ACC112 (cell line): ENCODE results near the gene FHL2.
"Not testable (repeated sequence)": the region's sequence is repeated elsewhere in the genome, so short reads cannot be mapped to it uniquely, and the experiment has no call there.

Source experiments
- H2AFZ ChIP-seq: fragments of 200-600 bp; sonication (generic); one replicate; pipeline ENCODE4 v1.6.0; 2017; ENCODE audit warnings: antibody characterized with exemption, low read length; ENCODE audit not compliant: unreplicated experiment
- H3K27ac ChIP-seq: fragments of 200-600 bp; sonication (generic); 2 replicates; pipeline ENCODE4 v1.5.1; 2014; ENCODE audit warnings: low read depth, mild to moderate bottlenecking, antibody characterized with exemption, low read length, moderate library complexity
- H3K27me3 ChIP-seq: fragments of 200-600 bp; sonication (generic); 2 replicates; pipeline ENCODE4 v1.6.1; 2014; ENCODE audit warnings: mild to moderate bottlenecking, antibody characterized with exemption, low read length, moderate library complexity, mixed read lengths; ENCODE audit not compliant: insufficient read depth
- H3K36me3 ChIP-seq: fragments of 200-600 bp; sonication (generic); 2 replicates; pipeline ENCODE4 v1.6.1; 2016; ENCODE audit warnings: mild to moderate bottlenecking, antibody characterized with exemption, low read length, moderate library complexity, mixed read lengths; ENCODE audit not compliant: insufficient read depth
- H3K4me1 ChIP-seq: fragments of 200-600 bp; sonication (generic); one replicate; pipeline ENCODE4 v1.6.1; 2016; ENCODE audit warnings: low read length, mixed read lengths; ENCODE audit not compliant: insufficient read depth, unreplicated experiment, control insufficient read depth
- H3K4me3 ChIP-seq: fragments of 200-600 bp; sonication (generic); 2 replicates; pipeline ENCODE4 v1.5.1; 2014; ENCODE audit warnings: mild to moderate bottlenecking, low read depth, low read length
- H3K79me2 ChIP-seq: fragments of 200-600 bp; sonication (generic); one replicate; pipeline ENCODE4 v1.6.0; 2016; ENCODE audit warnings: low read length; ENCODE audit not compliant: control insufficient read depth, unreplicated experiment, insufficient read depth

Gene FHL2

DNA sequence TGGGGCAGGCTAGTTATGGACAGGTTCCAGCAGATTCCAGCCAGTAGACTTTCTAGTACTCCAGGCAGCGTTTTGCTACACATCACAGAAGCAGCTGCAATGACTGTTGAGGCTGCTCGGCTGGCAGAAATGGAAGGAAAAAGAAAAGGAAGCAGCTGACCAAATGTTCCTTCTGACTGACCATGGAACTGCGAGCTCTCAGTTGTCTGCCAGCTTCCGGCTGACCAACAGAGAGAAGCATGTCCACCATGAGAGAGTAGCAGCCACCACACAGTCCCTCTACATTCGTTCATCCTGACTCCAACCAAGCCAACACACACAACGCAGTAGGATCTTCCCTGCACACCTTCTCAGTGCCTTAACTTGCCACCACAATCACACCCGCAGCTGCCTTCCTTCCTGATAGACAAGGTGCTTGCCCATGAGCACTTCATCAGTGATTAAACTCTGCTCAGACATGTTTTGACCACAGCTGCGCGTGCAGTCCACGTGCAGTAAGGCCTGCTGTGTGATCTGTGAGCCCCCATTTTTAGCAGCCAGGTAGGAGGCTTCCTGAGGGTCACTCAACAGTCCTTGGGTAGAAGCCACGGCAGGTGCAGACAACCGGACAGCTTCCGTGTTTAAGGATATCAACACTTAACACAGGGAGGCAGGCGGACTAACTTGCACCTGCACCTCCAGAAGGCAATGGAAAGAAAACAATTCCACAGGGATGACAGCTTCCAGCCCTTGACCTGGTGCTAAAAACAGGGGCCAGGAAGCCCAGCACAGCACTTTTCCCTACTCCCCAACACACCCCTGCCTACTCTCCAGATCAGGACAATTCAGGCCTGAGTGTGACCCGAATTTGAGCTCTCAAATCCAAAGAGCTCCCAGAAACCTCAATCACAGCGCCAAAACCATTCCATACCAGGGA, 70.3 kb downstream of the FHL2 start:
- peak overlapping the region; percentile 51 for H2AFZ ChIP-seq
- no peaks in the 10 kb centered on the region for H3K36me3 ChIP-seq
- H3K27me3 ChIP-seq: no peaks in the 10 kb centered on the region
- H3K4me1 ChIP-seq: peaks cover 32% of the 10 kb centered on the region
- H3K79me2 ChIP-seq: peaks cover 34% of the 10 kb centered on the region
- peak overlapping the region; percentile 86 for H3K4me3 ChIP-seq
- no peak overlapping the region for H3K27ac ChIP-seq

DNA sequence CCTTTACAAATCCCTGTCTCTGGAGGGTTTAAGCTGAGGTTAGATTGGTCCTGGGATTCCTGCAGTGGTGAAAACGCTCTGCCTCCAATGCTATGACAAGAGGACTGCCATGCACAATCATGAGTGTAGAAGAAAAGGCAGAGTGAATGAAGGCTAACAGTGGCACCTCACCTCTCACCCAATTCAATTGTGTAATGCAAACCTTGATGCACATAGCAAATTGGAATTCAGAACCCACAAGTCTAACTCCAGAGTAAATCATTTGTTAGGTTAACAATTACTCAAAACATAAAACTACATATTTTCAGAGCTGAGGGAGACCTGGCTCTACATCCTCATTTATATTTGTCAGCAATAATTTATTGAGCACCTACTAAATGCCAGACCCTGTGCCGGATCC, 71.2 kb downstream of the FHL2 start:
- no peak overlapping the region for H2AFZ ChIP-seq
- H3K79me2 ChIP-seq: peaks cover 38% of the 10 kb centered on the region
- no peaks in the 10 kb centered on the region for H3K36me3 ChIP-seq
- H3K4me3 ChIP-seq: no peak overlapping the region
- H3K27ac ChIP-seq: no peak overlapping the region
- H3K27me3 ChIP-seq: no peaks in the 10 kb centered on the region
- H3K4me1 ChIP-seq: peaks cover 37% of the 10 kb centered on the region

DNA sequence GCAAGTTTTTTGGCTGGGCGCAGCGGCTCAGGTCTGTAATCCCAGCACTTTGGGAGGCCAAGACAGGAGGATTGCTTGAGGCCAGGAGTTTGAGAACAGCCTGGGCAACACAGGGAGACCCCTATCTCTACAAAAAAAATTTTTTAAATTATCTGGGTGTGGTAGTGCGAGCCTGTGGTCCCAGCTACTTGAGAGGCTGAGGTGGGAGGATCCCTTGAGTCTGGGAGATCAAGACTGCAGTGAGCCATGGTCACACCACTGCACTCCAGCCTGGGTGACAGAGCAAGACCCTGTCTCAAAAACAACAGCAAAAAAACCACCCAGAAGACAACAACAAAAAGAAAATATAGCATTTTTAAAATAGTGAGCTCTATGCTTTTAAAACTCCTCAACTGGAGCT, 71.6 kb downstream of the FHL2 start:
- H3K4me3 ChIP-seq, H3K27me3 ChIP-seq, H3K27ac ChIP-seq, H3K36me3 ChIP-seq, H2AFZ ChIP-seq: not testable (repeated sequence)
- Histone ChIP-seq H3K79me2 (peaks cover 41% of the 10 kb centered on the region), H3K4me1 (peaks cover 39% of the 10 kb centered on the region)

DNA sequence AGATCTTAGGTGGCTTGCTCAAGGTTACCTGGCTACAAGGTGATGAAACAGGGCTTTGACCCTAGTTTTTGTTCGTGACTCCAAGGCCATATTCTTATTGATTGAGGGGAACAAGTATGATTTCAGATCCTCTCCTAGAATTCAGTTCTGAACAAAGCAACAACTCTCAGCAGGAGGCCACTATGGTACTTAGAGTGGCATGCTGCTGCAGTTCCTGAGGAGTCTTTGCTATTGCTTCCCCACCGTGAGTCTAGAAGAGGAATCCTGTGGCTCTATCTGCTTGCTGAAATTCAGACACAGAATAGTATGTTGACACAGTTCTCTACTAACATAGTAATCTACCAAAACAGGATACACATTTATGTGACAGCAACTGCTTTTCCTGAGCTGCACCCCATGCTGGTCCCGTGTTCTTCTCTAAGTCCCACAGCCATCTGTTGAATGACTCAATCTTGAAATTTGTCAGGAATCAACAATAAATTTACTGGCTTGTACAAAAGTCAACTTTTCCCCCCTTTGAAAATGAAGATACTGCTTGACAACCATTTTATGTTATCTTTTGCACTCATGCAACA, 73.4 kb downstream of the FHL2 start:
- H3K27me3 ChIP-seq: no peaks in the 10 kb centered on the region
- no peak overlapping the region for H2AFZ ChIP-seq
- peaks cover 47% of the 10 kb centered on the region for H3K79me2 ChIP-seq
- H3K36me3 ChIP-seq: no peaks in the 10 kb centered on the region
- no peak overlapping the region for H3K27ac ChIP-seq
- H3K4me1 ChIP-seq: peaks cover 35% of the 10 kb centered on the region
- no peak overlapping the region for H3K4me3 ChIP-seq

DNA sequence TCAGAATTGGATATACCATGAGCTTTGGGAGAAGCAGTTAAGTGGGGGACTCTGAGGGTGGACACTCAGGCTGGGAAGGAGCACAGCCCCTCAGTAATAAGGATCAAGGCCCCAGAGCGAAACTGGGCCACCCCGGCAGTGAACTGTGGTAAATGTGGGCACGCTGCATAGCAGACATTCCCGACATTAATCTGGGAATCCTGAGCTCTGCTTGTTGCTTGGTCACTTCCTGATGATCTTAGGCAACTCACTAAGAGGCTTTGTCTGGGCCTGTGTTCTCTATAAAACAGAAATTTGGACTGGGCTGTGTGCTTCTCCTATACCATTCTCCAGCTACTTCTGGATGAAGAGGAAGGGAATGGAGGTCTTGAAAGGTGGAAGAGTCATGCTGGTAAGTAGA, 74.1 kb downstream of the FHL2 start:
- no peak overlapping the region for H3K27ac ChIP-seq
- no peaks in the 10 kb centered on the region for H3K36me3 ChIP-seq

DNA sequence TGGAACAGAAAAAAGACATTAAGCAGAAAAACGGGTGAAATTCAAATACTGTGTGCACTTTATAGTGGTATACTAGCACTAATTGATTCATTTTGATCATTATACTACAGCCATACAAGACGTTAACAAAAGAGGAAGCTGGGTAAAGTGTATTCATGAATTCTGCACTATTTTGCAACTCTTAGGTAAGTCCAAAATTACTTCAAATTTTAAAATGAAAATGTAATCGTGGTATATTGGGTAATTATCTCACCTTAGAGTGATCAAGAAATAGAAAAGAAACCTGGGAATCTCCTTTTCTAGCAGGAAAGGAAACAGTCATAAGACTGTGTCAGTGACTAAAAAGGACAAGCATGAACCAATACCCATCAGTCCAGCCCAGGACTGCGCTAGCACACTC, 74.8 kb downstream of the FHL2 start:
- H3K27ac ChIP-seq: no peak overlapping the region
- peaks cover 30% of the 10 kb centered on the region for H3K4me1 ChIP-seq
- H3K27me3 ChIP-seq: no peaks in the 10 kb centered on the region
- H3K36me3 ChIP-seq: no peaks in the 10 kb centered on the region
- H3K4me3 ChIP-seq: no peak overlapping the region
- no peak overlapping the region for H2AFZ ChIP-seq
- peaks cover 46% of the 10 kb centered on the region for H3K79me2 ChIP-seq

More for the DNA sequence above, 74.1 kb downstream of the FHL2 start:
- Histone ChIP-seq H3K27me3 (no peaks in the 10 kb centered on the region), H3K4me3 (no peak overlapping the region), H3K79me2 (peaks cover 47% of the 10 kb centered on the region), H2AFZ (no peak overlapping the region), H3K4me1 (peaks cover 30% of the 10 kb centered on the region)

DNA sequence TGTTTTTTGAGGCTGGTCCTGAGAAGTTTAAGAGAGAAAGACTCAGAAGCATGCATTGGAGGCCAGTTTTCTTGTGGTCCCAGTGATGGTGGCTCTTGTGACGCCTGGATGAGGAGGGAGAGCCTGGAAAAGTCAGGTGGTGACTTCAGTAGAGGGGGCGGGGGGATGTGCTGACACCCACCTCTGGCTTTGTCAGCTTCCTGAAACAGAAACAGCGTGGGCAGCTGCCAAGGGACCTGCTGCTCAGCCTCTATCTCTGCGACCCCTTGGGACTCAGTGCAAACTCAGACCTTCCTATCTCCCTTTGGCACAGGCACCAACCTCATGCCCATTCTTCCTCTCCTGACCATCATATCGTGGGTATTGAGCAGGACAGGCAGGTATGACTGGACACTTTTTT, 75.7 kb downstream of the FHL2 start:
- H3K79me2 ChIP-seq: peaks cover 36% of the 10 kb centered on the region
- H3K4me1 ChIP-seq: peaks cover 22% of the 10 kb centered on the region
- no peak overlapping the region for H3K4me3 ChIP-seq
- H3K27me3 ChIP-seq: no peaks in the 10 kb centered on the region
- H2AFZ ChIP-seq: no peak overlapping the region
- no peak overlapping the region for H3K27ac ChIP-seq
- no peaks in the 10 kb centered on the region for H3K36me3 ChIP-seq

DNA sequence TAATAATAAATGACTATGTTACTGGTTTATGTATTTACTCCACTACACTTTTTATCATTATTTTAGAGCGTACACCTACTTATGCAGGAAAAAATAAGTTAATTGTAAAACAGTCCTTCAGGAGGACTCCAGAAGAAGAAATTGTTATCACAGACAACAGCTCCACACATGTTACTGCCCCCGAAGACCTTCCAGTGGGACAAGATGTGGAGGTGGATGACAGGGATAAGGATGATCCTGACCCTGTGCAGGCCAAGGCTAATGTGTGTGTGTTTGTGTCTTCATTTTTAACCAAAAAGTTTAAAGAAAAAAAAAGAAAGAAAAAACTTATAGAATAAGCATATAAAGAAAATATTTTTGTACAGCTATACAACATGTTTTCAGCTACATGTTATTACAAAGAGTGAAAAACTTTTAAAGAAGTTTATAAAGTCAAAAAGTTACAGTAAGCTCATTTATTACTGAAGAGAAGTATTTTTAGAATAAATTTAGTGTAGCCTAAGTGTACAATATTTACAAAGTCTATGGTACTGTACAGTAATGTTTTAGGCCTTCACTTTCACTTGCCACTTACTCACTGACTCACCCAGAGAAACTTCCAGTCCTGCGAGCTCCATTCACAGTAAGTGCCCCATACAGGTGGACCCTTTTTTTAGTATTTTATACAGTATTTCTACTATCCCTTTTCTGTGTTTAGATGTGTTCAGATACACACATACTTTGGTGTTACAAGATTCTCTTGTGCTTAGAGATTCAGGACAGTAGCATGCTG, 76.8 kb downstream of the FHL2 start:
- Histone ChIP-seq H3K4me3 (no peak overlapping the region), H3K4me1 (peaks cover 19% of the 10 kb centered on the region), H3K27ac (no peak overlapping the region), H3K36me3 (no peaks in the 10 kb centered on the region), H3K27me3 (no peaks in the 10 kb centered on the region), H3K79me2 (peaks cover 28% of the 10 kb centered on the region), H2AFZ (no peak overlapping the region)

DNA sequence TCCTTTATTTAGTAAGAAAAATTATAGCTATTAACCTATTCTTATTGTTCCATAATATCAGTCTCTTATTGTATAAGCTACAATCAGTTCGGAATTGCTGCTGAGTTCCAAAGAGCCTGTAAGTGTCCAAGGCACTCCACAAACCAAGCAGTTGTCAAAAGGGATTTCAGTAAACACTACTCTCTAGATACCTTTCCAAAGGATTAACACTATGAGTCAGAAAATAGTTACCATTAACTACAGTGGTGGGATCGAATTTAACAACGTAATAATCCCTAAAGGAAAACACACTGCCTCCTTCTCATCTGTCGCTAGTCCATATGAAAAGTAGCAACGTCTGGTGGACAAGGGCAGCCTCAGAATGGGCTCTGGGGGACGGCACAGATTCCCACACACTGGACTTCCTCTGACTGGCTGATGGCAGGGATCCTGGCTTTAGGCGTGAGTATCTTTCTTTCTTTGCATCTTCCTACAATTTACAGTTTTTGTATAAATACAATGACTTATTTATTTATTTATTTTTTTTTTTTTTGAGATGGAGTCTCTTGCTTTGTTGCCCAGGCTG, 78.1 kb downstream of the FHL2 start:
- H3K27ac ChIP-seq: no peak overlapping the region
- H2AFZ ChIP-seq: no peak overlapping the region
- peaks cover 27% of the 10 kb centered on the region for H3K79me2 ChIP-seq
- H3K4me1 ChIP-seq: peaks cover 19% of the 10 kb centered on the region
- H3K4me3 ChIP-seq: no peak overlapping the region
- H3K27me3 ChIP-seq: no peaks in the 10 kb centered on the region
- no peaks in the 10 kb centered on the region for H3K36me3 ChIP-seq

DNA sequence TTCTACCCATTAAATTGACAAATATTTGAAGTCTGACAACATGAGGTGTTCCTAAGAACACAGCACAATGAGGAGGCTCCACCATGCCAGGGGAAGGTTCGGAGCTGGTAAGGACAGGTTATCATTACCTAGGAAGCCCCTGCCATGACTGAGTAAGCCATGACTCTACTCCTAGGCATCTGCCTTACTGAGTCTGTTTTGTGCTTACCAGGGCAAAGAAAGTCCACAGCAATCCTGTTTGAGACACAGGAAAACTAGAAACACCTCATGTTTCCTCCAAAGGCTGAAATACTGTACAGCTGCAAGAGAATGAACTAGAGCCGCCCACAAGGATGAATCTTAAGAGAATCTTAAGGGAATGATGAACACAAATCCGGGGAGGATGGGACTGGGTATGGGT, 80.9 kb downstream of the FHL2 start:
- no peak overlapping the region for H3K27ac ChIP-seq
- H3K4me3 ChIP-seq: no peak overlapping the region
- no peaks in the 10 kb centered on the region for H3K27me3 ChIP-seq
- H3K4me1 ChIP-seq: peaks cover 5% of the 10 kb centered on the region
- H3K36me3 ChIP-seq: no peaks in the 10 kb centered on the region
- H3K79me2 ChIP-seq: peaks cover 21% of the 10 kb centered on the region
- H2AFZ ChIP-seq: no peak overlapping the region
